ENCODE measurements around the gene SPIN1. TPM values are rescaled to one million over a fixed set of nuclear protein-coding genes. Genes with fewer than 3 reads are reported as not detected.

SPIN1 gene
- total and polyA plus RNA-seq, 4 donors = 22.6 to 135 (median 35.3) TPM

DNA sequence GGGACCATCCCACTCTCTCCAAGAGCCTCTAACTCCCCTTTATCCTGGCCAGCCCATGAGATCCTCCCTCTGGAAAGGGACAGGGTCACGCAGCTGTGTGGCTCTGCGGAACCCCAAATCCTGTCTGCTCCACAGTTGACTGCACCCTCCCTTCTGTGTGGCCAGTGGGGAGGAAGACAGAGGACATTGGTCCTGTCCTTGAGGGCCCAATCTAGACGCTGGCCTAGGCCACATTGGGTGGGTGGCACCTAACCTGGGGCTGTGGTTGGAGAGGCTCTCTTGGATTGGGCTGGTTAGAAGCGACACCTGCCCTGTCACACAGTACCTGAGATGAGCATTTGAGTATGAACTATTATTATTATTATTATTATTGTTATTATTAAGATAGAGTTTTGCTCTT is 134.1 kb downstream of the SPIN1 start:
- no peaks in the 10 kb centered on the region for H3K27me3 ChIP-seq (ENCODE audit: control insufficient read depth in 3 of 3, insufficient read depth in 3 of 3, low read length in 2 of 3)
- no peak for DNase-seq
- no peak overlapping the region for H3K9ac ChIP-seq (ENCODE audit: insufficient read depth in 1 of 2, low read length in 2 of 2)
- no peaks in the 10 kb centered on the region for H3K4me1 ChIP-seq (ENCODE audit: control insufficient read depth in 5 of 5, insufficient read depth in 5 of 5, low read length in 5 of 5)
- no peaks in the 10 kb centered on the region for H3K9me3 ChIP-seq (ENCODE audit: control insufficient read depth in 4 of 4, insufficient read depth in 3 of 4, low read length in 3 of 4)
- WGBS, 2 donors = 95% methylated on average over 4 of the region's 4 CpGs
- no peak overlapping the region for H3K4me3 ChIP-seq
- H3K27ac ChIP-seq (ENCODE audit: low read depth in 1 of 2, low read length in 1 of 2) = no peak overlapping the region
- TF ChIP-seq, protein P1, sequence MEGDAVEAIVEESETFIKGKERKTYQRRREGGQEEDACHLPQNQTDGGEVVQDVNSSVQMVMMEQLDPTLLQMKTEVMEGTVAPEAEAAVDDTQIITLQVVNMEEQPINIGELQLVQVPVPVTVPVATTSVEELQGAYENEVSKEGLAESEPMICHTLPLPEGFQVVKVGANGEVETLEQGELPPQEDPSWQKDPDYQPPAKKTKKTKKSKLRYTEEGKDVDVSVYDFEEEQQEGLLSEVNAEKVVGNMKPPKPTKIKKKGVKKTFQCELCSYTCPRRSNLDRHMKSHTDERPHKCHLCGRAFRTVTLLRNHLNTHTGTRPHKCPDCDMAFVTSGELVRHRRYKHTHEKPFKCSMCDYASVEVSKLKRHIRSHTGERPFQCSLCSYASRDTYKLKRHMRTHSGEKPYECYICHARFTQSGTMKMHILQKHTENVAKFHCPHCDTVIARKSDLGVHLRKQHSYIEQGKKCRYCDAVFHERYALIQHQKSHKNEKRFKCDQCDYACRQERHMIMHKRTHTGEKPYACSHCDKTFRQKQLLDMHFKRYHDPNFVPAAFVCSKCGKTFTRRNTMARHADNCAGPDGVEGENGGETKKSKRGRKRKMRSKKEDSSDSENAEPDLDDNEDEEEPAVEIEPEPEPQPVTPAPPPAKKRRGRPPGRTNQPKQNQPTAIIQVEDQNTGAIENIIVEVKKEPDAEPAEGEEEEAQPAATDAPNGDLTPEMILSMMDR (IDR thresholded peaks at IDR 0.05; ENCODE audit: control extremely low read depth, extremely low read depth) = no peak
- no peaks in the 10 kb centered on the region for H3K36me3 ChIP-seq (ENCODE audit: control insufficient read depth in 4 of 4, insufficient read depth in 4 of 4, low read length in 4 of 4)
- no peak for ATAC-seq (ENCODE audit: insufficient read depth, low FRiP score)

DNA sequence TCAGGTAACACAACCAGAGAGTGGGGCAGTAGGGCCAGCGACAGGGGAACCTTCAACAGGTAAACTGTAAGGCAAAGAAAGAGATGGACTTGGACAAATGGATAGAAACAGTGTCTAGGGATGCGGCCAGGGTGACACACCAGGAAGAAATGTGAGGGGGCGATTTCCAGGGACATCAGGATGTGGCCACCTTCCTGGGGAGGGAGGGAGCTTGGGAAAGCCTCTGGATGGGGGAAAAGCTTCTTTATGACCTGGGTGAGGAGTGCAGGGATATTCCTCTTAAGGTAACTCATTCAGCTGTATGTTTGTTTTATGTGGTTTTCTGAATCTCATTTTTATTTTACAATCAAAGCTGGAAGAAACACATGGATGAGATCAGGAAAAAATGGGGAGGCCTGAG is 134.8 kb downstream of the SPIN1 start:
- 87 to 91% methylated on average over 3 of the region's 3 CpGs for WGBS, 2 donors
- DNase-seq (no peak), ATAC-seq (ENCODE audit: insufficient read depth, low FRiP score) (no peak)
- Histone ChIP-seq H3K4me3 (no peak overlapping the region), H3K9me3 (ENCODE audit: control insufficient read depth in 4 of 4, insufficient read depth in 3 of 4, low read length in 3 of 4) (no peaks in the 10 kb centered on the region), H3K4me1 (ENCODE audit: control insufficient read depth in 5 of 5, insufficient read depth in 5 of 5, low read length in 5 of 5) (no peaks in the 10 kb centered on the region), H3K36me3 (ENCODE audit: control insufficient read depth in 4 of 4, insufficient read depth in 4 of 4, low read length in 4 of 4) (no peaks in the 10 kb centered on the region), H3K9ac (ENCODE audit: insufficient read depth in 1 of 2, low read length in 2 of 2) (no peak overlapping the region), H3K27ac (ENCODE audit: low read depth in 1 of 2, low read length in 1 of 2) (no peak overlapping the region), H3K27me3 (ENCODE audit: control insufficient read depth in 3 of 3, insufficient read depth in 3 of 3, low read length in 2 of 3) (no peaks in the 10 kb centered on the region)
- TF ChIP-seq, protein P1 (IDR thresholded peaks at IDR 0.05; ENCODE audit: control extremely low read depth, extremely low read depth) = no peak

DNA sequence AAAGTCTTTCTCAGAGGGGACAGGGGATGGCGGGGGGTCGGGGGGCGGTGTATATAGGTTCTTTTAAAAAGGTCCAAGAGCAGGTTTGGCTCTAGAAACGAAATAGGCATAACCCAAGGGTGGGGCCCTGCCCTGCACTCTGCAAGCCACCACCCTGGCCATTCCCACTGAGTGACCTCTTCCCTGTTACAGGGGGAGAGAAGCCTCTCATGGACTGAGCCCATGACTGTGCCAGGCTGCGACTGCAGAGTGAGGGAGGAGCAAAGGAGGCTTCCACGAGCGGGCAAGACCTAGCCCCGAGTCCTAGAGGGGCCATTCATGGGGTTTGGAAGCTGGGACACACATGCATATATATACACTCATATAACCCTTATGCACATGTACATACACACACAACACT is 136.7 kb downstream of the SPIN1 start:
- no peaks in the 10 kb centered on the region for H3K36me3 ChIP-seq (ENCODE audit: control insufficient read depth in 4 of 4, insufficient read depth in 4 of 4, low read length in 4 of 4)
- no peaks in the 10 kb centered on the region for H3K27me3 ChIP-seq (ENCODE audit: control insufficient read depth in 3 of 3, insufficient read depth in 3 of 3, low read length in 2 of 3)
- TF ChIP-seq, protein P1 (IDR thresholded peaks at IDR 0.05; ENCODE audit: control extremely low read depth, extremely low read depth) = no peak
- 92 to 95% methylated on average over 8 of the region's 8 CpGs for WGBS, 2 donors
- H3K4me3 ChIP-seq = no peak overlapping the region
- H3K9ac ChIP-seq (ENCODE audit: insufficient read depth in 1 of 2, low read length in 2 of 2) = no peak overlapping the region
- no peak for ATAC-seq (ENCODE audit: insufficient read depth, low FRiP score)
- no peak overlapping the region for H3K27ac ChIP-seq (ENCODE audit: low read depth in 1 of 2, low read length in 1 of 2)
- no peak for DNase-seq
- no peaks in the 10 kb centered on the region for H3K4me1 ChIP-seq (ENCODE audit: control insufficient read depth in 5 of 5, insufficient read depth in 5 of 5, low read length in 5 of 5)
- H3K9me3 ChIP-seq (ENCODE audit: control insufficient read depth in 4 of 4, insufficient read depth in 3 of 4, low read length in 3 of 4) = no peaks in the 10 kb centered on the region

DNA sequence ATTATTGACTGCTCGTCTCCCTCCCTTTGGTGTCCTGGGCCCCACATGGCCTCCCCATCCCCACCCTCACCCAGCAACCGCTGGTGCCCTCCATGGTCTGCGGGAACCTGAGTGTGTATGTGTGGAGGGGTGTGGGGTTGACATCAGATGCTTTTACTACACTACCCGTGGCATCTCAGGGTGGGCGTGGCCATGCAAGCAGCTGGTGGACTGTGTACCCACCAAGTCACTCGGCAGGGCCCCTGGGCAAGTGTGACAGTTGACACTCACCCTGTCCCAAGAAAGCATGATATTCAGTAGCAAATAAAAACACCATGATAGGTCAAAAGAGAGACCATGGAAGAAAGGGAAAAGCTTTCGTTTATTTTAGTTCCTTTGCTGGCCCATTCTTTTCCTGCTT is 139.4 kb downstream of the SPIN1 start:
- DNase-seq (no peak), ATAC-seq (ENCODE audit: insufficient read depth, low FRiP score) (no peak)
- Histone ChIP-seq H3K27ac (ENCODE audit: low read depth in 1 of 2, low read length in 1 of 2) (no peak overlapping the region), H3K9ac (ENCODE audit: insufficient read depth in 1 of 2, low read length in 2 of 2) (no peak overlapping the region), H3K4me1 (ENCODE audit: control insufficient read depth in 5 of 5, insufficient read depth in 5 of 5, low read length in 5 of 5) (peaks cover 0 to 4% (median 0%) of the 10 kb centered on the region in 5 donors), H3K9me3 (ENCODE audit: control insufficient read depth in 4 of 4, insufficient read depth in 3 of 4, low read length in 3 of 4) (no peaks in the 10 kb centered on the region), H3K4me3 (no peak overlapping the region), H3K27me3 (ENCODE audit: control insufficient read depth in 3 of 3, insufficient read depth in 3 of 3, low read length in 2 of 3) (peaks cover 0 to 7% (median 0%) of the 10 kb centered on the region in 3 donors), H3K36me3 (ENCODE audit: control insufficient read depth in 4 of 4, insufficient read depth in 4 of 4, low read length in 4 of 4) (no peaks in the 10 kb centered on the region)
- 85 to 88% methylated on average over 7 of the region's 7 CpGs for WGBS, 2 donors
- TF ChIP-seq, protein P1 (IDR thresholded peaks at IDR 0.05; ENCODE audit: control extremely low read depth, extremely low read depth) = no peak
